GM21576 (cell line): Measurements from ENCODE around the gene MRI1.
"Not testable (repeated sequence)": the region's sequence is repeated elsewhere in the genome, so short reads cannot be mapped to it uniquely, and the experiment has no call there.

Experiments
- ATAC-seq: cut with Tn5 transposase; IDR thresholded peaks from one replicate; pipeline ENCODE4 v1.9.1; 2021; ENCODE audit warnings: mild to moderate bottlenecking, moderate library complexity; ENCODE audit not compliant: unreplicated experiment

Gene MRI1

DNA sequence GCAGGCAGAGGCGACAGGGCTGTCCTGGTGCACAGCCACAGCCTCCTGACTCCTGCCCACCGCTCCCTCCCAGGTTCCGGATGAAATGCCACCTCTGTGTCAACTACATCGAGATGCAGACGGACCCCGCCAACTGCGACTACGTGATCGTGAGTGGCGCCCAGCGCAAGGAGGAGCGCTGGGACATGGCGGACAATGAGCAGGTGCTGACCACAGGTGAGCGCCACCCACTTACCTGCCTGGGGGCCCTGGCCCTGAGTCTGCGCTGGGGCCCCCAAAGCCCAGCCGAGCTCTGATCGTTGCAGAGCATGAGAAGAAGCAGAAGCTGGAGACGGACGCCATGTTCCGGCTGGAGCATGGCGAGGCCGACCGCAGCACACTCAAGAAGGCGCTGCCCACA is 5.5 kb upstream of the MRI1 start:
- no peak for ATAC-seq

DNA sequence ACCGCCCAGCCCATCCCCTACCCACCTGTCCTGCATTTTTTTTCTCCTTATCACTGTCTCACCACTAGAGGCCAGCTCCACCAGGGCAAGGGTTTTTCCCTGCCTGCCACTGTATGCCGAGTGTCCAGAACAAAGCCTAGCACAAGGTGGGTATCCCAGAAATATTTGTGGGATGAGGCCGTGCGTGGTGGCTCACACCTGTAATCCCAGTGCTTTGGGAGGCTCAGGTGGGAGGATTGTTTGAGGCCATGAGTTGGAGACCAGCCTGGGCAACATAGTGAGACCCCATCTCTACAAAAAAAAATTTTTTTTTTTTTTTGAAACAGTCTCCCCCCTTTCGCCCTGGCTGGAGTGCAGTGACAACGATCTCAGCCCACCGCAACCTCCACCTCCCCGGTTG is 2.9 kb upstream of the MRI1 start:
- no peak for ATAC-seq

DNA sequence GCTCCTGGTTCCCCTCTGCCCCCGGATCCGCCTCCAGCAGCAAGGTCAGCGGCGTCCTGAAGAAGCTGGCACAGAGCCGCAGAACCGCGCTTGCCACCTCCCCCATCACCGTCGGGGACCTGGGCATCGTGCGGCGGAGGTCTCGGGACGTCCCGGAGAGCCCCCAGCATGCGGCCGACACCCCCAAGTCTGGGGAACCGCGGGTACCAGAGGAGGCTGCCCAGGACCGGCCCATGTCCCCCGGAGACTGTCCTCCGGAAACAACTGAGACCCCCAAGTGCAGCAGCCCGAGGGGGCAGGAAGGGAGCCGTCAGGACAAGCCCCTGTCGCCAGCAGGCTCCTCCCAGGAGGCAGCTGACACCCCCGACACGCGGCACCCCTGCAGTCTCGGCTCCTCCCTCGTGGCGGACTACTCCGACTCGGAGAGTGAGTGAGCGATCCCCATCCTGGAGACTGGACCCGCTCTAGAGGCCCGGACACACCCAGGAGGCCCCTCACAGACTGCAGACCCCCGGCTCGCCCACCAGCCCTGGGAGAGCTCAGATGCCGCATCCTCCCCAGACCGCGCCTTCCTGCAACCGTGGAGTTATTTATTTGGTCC is 1.6 kb upstream of the MRI1 start:
- no peak for ATAC-seq

DNA sequence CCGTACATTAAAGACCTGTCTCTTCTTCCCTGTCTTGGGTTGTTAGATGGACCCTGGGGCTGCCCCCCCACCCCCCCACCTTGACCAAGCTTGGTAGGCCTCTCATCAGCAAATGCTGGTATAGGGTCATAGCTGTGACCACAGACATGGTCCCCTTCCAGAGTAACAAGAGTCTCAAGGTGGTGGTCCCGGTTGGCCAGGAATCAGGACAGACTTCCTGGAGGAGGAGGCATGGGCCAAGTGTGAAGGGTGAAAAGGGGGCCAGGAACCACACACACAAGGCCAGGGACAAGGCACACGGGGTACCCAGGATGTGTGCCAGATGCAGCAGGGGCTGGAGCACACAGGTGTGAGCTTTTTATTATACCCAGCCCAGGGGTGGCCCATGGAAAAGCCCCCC is 1.1 kb upstream of the MRI1 start:
- no peak for ATAC-seq

DNA sequence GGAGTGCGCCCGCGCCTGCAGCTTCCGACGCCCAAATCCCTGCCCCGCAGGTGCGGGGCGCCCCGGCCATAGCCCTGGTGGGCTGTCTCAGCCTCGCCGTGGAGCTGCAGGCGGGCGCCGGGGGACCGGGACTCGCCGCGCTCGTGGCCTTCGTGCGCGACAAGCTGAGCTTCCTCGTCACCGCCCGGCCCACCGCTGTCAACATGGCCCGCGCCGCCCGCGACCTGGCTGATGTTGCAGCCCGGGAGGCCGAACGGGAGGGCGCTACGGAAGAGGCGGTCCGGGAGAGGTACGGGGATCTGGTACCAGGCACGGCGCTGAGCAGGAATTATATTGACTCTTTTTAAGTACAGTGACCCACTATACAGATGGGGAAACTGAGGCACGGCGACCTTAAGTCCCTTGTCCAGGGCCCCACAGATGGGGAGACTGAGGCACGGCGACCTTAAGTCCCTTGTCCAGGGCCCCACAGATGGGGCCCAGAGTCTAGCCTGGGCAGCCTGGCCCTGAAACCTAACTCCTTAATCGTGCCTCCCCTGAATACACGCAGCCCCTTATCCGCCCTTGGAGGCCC is 586 bp downstream of the MRI1 start:
- ATAC-seq = no peak

DNA sequence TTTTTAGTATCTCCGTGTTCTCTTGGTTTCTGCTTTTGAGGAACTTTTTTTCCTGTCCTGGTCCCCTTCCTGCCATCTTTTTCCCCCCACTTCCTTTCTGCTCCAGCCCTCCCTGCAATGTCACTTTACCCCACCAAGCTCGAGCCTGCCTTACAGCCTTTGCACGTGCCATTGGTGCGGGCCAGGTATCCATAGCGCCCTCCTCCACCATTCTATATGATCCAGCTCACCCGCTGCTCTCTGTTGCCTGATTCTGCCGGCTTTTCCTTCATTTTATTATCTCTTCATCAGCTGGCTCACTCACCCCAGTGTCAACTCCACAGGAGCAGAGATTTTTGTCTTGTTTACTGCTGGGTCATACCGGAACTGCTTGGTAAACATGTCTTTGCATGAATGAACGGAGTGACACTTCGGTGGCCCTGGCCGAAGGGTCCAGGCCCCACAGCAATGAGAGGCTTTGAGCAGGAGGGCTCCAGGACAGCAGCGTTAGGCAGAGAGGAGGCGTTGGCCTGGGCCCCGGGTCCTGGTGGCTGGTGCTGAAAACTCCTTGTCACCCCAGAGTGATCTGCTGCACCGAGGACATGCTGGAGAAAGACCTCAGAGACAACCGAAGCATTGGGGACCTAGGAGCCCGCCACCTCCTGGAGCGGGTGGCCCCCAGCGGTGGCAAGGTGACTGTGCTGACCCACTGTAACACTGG is 1.2 kb downstream of the MRI1 start:
- no peak for ATAC-seq

DNA sequence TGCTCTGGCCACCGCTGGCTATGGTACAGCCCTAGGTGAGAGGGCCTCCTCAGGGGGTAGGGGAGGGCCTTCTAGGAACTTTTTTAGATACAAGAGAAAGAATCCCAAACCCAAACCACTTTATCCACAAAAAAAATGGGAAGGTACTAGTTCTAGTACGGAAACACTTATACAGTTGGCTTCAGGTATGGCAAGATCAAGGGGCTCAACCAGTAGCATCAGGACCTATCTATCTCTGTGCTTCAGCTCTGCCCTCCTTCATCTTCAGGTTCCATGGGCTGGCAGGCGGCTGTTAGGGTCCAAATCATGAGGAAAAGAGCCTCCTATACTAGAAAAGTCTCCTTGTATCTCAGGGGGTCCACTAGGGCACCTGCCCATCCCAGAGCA is 1.8 kb downstream of the MRI1 start:
- no peak for ATAC-seq

DNA sequence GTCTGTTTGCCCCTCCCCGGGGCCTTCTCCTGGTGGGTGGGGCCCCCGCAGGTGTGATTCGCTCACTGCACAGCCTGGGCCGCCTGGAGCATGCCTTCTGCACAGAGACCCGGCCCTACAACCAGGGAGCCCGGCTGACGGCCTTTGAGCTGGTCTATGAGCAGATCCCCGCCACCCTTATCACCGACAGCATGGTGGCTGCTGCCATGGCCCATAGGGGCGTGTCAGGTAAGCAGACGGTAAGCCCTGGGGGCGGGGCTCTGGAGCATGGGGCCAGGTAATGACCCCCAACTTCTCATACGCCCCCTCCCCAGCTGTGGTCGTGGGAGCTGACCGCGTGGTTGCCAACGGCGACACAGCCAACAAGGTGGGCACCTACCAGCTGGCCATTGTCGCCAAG is 4.2 kb downstream of the MRI1 start:
- no peak for ATAC-seq

DNA sequence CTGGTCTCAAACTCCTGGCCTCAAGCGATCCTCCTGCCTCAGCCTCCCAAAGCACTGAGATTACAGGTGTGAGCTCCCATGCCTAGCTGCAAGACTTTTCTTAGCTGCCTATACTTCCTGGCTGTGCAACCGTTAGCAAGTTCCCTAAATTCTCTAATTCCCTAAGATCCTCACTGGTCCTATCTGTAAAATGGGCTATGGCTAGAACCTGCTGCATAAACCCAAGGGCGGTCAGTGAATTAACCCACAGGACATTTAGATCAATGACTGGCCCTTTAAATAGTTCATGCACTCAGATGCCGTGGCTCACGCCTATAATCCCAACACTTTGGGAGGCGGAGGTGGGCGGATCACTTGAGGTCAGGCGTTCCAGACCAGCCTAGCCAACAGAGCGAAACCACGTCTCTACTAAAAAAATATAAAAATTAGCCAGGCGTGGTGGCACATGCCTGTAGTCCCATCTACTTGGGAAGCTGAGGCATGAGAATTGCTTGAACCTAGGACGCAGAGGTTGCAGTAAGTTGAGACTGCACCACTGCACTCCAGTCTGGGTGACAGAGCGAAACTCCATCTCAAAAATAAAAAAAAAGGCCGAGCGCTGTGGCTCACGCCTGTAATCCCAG is 5.8 kb downstream of the MRI1 start:
- ATAC-seq = no peak

DNA sequence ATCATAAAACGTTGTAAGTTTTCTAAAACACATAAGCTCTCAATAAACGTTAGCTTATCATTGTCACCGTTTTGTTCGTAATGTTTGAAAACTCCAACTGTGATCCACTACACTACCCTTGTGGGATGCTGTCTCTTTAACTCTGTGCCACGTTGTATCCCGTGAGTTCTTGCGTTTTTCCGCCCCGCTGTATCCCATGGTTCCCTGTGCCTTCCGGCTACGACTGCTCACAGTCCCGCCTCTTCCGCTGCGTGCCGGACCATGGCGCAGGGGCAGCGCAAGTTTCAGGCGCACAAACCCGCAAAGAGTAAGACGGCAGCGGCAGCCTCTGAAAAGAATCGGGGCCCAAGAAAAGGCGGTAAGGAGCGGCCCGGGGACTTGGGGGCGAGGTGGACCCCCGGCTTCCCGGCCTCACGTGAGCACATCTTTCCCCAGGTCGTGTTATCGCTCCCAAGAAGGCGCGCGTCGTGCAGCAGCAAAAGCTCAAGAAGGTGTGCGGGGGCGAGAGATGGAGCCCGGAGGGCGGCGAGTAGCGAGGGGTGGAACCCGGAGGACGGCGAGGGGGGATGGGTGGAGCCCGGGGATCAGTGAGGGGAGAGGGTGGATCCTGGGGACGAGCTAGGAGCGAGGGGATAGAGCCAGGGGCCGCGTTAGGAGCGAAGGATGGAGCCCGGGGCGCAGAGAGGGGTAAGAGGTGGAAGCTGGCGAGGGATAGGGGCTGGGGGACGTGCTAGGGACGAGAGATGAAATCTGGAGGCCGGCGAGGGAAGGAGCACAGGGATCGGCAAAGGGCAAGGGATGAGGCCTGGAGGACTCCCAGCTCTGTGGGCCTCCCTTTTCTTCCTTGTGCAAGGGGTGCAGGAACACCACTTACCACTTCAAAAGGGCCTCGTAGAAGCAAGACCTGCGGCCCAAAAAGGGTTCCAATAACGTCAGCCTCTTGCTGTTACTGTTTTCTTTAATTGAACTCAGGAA is 10.2 kb downstream of the MRI1 start, which contains the start of gene C19orf53:
C19orf53 (plus strand) TSS at position 240 of the 975 bp plus-strand sequence; CDS start at position 262, 22 bp downstream.
- peak; percentile 86 for ATAC-seq

DNA sequence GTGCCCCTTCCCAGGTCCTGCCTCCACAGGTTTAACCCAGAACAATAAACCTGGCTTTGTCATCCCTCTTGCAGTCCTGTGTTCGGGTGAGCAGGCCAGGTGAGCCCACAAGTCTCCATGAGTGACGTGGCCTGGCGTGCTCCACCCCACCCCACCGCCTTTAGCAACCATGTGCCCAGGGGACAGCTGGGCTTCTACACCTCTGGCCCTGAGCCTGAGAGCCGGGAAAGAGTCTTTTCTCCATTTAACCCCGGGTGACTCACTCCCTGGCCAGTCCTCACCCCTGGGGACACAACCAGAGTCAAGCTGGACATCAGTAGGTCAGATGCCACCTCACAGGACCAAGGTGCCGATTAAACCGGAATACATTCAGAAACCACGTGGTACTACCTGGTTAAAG is 14.1 kb downstream of the MRI1 start:
- no peak for ATAC-seq

DNA sequence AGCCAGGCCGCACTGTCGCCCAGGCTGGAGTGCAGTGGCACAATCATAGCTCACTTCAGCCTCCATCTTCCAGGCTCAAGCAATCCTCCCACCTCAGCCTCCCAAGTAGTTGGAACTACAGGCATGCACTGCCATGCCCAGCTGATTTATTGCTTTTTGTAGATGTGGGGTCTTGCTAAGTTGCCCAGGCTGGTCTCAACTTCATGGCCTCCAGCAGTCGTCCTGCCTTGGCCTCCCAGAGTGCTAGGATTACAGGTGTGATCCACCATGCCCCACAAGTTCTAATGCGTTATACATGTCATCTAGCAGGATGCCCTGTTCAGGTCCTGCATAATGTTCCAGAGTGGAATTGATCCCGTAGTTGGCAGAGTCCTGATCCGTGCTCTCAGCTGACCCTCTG is 14.5 kb downstream of the MRI1 start:
- no peak for ATAC-seq

DNA sequence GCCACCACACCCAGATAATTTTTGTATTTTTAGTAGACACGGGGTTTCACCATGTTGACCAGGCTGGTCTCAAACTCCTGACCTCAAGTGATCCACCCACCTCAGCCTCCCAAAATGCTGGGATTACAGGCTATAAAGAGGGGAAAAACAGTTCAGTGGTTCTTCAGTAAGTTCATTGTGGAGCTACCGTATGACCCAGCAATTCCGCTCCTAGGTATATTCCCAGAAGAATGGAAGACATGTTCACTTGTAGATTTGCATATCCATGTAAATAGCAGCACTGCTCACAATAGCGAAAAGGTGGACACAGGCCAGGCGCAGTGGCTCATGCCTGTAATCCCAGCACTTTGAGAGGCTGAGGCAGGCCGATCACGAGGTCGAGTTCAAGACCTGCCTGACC is 15.5 kb downstream of the MRI1 start:
- not testable (repeated sequence) for ATAC-seq

DNA sequence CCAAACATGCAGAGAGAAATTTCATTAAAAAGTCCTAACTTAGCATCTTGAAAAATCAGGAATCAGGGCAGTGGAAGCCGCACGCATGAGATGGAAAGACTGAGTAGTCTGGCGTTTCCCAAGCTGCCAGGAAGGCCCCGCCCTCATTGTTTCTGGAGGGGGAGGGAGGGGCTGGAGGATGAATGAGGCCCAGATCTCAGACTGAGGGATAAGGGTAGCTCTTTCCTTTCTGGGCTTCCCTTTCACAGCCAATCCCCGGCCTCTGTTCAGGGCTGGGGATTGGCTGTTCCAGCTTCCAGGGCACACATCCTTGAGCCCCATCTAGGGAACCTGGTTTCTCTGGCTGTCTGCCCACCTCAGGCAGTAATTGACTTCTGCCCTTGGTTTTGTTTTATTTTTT is 17.2 kb downstream of the MRI1 start:
- ATAC-seq = no peak

DNA sequence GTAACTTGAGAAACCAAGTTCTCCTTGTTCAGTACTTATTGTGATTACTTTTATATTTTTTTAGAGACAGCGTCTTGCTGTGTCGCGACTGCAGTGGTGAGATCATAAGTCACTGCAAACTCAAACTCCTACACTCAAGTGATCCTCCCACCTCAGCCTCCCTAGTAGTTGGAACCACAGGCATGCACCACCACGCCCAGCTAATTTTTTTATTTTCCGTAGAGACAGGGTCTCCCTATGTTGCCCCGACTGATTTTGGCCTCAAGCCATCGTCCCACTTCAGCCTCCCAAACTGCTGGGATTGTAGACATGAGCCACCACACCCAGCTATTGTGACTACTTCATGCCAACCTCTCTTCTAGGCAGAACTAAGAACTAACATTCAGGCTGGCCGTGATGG is 18.2 kb downstream of the MRI1 start:
- ATAC-seq = no peak

DNA sequence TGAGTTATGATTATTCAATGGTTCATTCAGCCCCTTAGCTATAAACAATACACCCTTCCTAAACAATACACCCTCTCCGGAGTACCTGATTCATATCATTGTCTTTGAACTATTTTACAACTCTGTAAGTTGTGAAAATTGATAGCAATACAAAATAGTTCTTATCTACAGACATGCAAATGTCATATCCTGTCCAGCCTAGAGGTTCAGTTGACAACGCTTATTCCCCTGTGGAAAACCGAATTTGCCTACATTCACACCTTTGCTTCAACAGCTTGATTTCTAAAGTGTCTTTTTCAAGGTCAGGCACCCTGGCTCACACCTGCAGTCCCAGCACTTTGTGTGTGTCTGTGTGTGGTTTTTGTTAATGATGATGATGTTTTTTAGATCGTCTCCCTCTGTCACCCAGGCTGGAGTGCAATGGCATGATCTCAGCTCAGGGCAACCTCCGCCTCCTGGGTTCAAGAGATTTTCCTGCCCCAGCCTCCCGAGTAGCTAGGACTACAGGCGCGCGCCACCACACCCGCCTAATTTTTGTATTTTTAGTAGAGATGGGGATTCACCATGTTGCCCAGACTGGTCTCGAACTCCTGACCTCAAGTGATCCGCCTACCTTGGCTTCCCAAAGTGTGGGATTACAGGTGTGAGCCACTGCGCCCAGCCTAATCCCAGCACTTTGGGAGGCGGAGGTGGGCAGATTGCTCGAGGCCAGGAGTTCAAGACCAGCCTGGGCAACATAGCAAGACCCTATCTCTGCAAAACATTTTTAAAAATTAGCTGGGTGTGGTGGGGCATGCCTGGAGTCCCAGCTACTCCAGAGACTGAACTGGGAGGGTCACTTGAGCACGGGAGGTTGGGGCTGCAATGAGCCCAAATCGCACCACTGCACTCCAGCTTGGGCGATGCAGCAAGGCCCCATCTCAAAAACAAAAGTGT is 19.5 kb downstream of the MRI1 start:
- no peak for ATAC-seq

DNA sequence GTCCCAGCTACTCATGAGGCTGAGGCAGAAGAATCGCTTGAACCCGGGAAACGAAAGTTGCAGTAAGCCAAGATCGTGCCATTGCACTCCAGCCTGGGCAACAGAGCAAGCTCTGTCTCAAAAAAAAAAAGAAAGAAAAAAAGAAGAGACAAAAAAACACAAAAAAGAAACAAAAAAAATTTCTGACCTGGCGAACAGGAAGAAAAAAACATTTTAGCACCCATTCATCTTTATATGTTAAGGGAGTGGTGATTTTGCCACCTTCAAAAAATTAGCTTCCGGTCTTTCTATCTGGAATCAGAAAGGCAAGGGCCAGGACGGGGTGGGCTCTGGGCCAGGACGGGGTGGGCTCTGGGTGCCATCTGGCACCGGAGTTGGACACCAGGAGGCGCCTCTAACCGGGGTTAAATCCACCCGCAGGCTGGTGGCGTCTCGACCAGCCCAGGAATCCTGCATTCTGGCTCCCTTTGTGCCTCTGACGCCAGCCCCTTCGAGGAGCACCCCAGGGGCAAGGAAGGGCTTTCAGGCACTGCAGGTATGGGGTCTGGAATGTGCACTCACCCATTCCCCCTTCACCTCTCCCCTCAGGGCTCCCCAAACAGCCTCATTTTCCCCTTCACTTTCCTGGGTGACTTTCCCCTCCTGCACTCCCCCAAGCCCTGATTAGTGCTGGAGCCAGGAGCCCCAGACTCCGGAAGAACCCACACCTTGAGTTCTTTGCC is 20.6 kb downstream of the MRI1 start:
- ATAC-seq = no peak

DNA sequence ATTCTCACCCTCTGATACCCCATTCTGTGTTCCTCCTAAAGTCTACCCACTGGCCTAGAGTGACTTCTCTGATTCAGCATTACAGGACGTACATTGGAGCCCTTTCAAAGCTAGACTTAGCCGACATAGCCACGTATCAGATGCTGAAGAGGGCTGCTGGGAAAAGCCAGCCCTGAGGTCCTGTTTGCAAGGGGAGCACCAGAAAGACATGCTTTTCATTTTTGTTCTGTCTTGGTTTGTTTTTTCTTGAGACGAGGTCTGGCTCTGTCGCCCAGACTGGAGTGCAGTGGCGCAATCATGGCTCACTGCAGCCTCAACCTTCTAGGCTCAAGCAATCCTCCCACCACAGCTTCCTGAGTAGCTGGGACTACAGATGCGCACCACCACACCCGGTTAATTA is 24.7 kb downstream of the MRI1 start:
- ATAC-seq = no peak

DNA sequence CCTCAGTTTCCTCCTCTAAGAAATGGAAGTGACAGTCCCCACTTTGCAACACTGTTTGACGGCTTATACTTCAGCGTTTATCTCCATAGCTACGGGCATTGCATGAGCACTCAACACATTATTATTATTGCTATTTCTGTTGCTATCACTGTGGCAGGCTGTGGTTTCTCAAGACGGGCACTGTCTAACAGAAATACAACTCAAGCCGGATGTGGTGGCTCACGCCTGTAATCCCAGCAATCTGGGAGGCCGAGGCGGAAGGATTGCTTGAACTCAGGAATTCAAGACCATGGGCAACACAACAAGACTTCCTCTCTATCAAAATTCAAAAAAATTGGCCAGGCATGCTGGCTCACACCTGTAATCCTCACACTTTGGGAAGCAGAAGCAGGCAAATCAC is 26.0 kb downstream of the MRI1 start:
- no peak for ATAC-seq
